HepG2 (cell line): ENCODE results near the gene NIN. TPM values are rescaled to one million over a fixed set of nuclear protein-coding genes. Genes with fewer than 3 reads are reported as not detected.

ENCODE experiments used
- BCL6 ChIP-seq: IDR thresholded peaks from 2 replicates; pipeline ENCODE4 v1.6.1; 2016; ENCODE audit warnings: missing genetic modification reagents, missing compliant biosample characterization
- ELK4 ChIP-seq: sonication (generic); formaldehyde crosslinking; IDR thresholded peaks from 2 replicates; pipeline ENCODE4 v1.9.0; 2021; ENCODE audit warnings: missing genetic modification reagents, borderline replicate concordance
- HHEX ChIP-seq: IDR thresholded peaks from 2 replicates; pipeline ENCODE4 v1.6.1; 2016; ENCODE audit warnings: control low read depth
- HNRNPLL ChIP-seq: fragments of 200-400 bp; formaldehyde crosslinking; IDR thresholded peaks from 2 replicates; pipeline ENCODE4 v1.6.1; 2017; ENCODE audit warnings: mild to moderate bottlenecking, low read depth, low read length; ENCODE audit not compliant: poor library complexity, severe bottlenecking
- NCOA2 ChIP-seq: sonication (generic); formaldehyde crosslinking; IDR thresholded peaks from 2 replicates; pipeline ENCODE4 v1.8.0; 2022; ENCODE audit warnings: inconsistent platforms
- NFAT5 ChIP-seq: sonication (generic); formaldehyde crosslinking; IDR thresholded peaks from 2 replicates; pipeline ENCODE4 v1.4.0; 2020; ENCODE audit warnings: missing genetic modification reagents
- NFKB2 ChIP-seq: sonication (generic); formaldehyde crosslinking; IDR thresholded peaks from 2 replicates; pipeline ENCODE4 v1.4.0; 2020; ENCODE audit warnings: missing genetic modification reagents, borderline replicate concordance
- SIN3A ChIP-seq: IDR thresholded peaks from 2 replicates; pipeline ENCODE4 v1.6.1; 2011; ENCODE audit warnings: low read depth, mild to moderate bottlenecking, control low read depth, low read length, borderline replicate concordance
- TBX2 ChIP-seq: sonication (generic); formaldehyde crosslinking; IDR thresholded peaks from 2 replicates; pipeline ENCODE4 v1.5.0; 2020; ENCODE audit warnings: missing genetic modification reagents, mild to moderate bottlenecking, borderline replicate concordance
- ZBTB43 ChIP-seq: sonication (generic); formaldehyde crosslinking; conservative IDR thresholded peaks from 2 replicates; pipeline ENCODE4 v1.4.0; 2020; ENCODE audit warnings: missing genetic modification reagents
- ZBTB7B ChIP-seq: sonication (generic); formaldehyde crosslinking; IDR thresholded peaks from 2 replicates; pipeline ENCODE4 v1.4.0; 2020; ENCODE audit warnings: missing genetic modification reagents
- ZNF101 ChIP-seq: sonication (generic); formaldehyde crosslinking; IDR thresholded peaks from 2 replicates; pipeline ENCODE4 v1.4.0; 2020; ENCODE audit warnings: mild to moderate bottlenecking, low read depth, missing genetic modification reagents, borderline replicate concordance
- ZNF121 ChIP-seq: sonication (generic); formaldehyde crosslinking; IDR thresholded peaks from 2 replicates; pipeline ENCODE4 v1.5.0; 2020; ENCODE audit warnings: mild to moderate bottlenecking, missing genetic modification reagents
- ZNF468 ChIP-seq: sonication (generic); formaldehyde crosslinking; IDR thresholded peaks from 2 replicates; pipeline ENCODE4 v1.8.0; 2022; ENCODE audit warnings: mild to moderate bottlenecking, moderate library complexity, missing genetic modification reagents
- ZNF563 ChIP-seq: sonication (generic); formaldehyde crosslinking; IDR thresholded peaks from 2 replicates; pipeline ENCODE4 v1.8.0; 2022; ENCODE audit warnings: mild to moderate bottlenecking, moderate library complexity, missing genetic modification reagents
- ZSCAN21 ChIP-seq: sonication (generic); formaldehyde crosslinking; IDR thresholded peaks from 2 replicates; pipeline ENCODE4 v1.8.0; 2022; ENCODE audit warnings: mild to moderate bottlenecking, missing genetic modification reagents, moderate library complexity, borderline replicate concordance
- polyA plus RNA-seq, 8 experiments: library from polyadenylated mRNA; depleted of rRNA in 3 of 8; stranded (reverse) in 7 of 8; unstranded in 1 of 8; fragments of >200 nt; fragmentation: Illumina TruSeq in 4 of 8; extraction: Trizol in 4 of 8; gene quantifications; 2 replicates each; pipeline versions ENCODE4 v1.2.1 to v1.2.3, GENCODE V29; 2011 to 2016; ENCODE audit warnings: low read depth in 4 of 8, missing spikeins in 1 of 8, mixed read lengths in 1 of 8; ENCODE audit not compliant: insufficient read depth in 1 of 8
- total RNA-seq, 5 experiments: library from RNA; depleted of rRNA; stranded (reverse); fragments of >200 nt; fragmentation: Illumina TruSeq; extraction: Trizol; gene quantifications; 2 replicates each; pipeline ENCODE4 v1.2.3, GENCODE V29; 2016; ENCODE audit warnings: low read depth in 1 of 5
- TF ChIP-seq, protein P1 (sequence below): sonication (generic); formaldehyde crosslinking; IDR thresholded peaks from 2 replicates; pipeline ENCODE4 v1.5.0; 2020; ENCODE audit warnings: missing genetic modification reagents
- TF ChIP-seq, protein P2 (sequence below): sonication (generic); formaldehyde crosslinking; IDR thresholded peaks from 2 replicates; pipeline ENCODE4 v1.4.0; 2020; ENCODE audit warnings: missing genetic modification reagents

NIN gene
- total and polyA plus RNA-seq, 2 of the 13 experiments (the other 11 are each of a cell fraction or from before 2014, with no cell fraction given): 2.8 to 9.7 TPM

- TF ChIP-seq NFAT5 (CRISPR knock-in tag) (no peak), ZNF563 (CRISPR knock-in tag) (peak; percentile 44), ZSCAN21 (peak; percentile 29; the same call in 1 of the 2 replicates), BCL6 (CRISPR knock-in tag) (peak; percentile 42; the same call in 1 of the 2 replicates), ZBTB7B (CRISPR knock-in tag) (0 out of 2 replicates have a peak, but pooled peaks have one; percentile 14), NFKB2 (CRISPR knock-in tag) (peak; percentile 17; the same call in 1 of the 2 replicates), NCOA2 (CRISPR knock-in tag) (peak; percentile 17; the same call in 1 of the 2 replicates), HNRNPLL (peak; percentile 60), TBX2 (CRISPR knock-in tag) (peak; percentile 41), ZNF101 (CRISPR knock-in tag) (no peak), ZNF121 (no peak), HHEX (CRISPR knock-in tag) (no peak), ZBTB43 (CRISPR knock-in tag) (no peak), SIN3A (no peak), ZNF468 (CRISPR knock-in tag) (no peak), ELK4 (CRISPR knock-in tag) (no peak)
- TF ChIP-seq, protein P1, sequence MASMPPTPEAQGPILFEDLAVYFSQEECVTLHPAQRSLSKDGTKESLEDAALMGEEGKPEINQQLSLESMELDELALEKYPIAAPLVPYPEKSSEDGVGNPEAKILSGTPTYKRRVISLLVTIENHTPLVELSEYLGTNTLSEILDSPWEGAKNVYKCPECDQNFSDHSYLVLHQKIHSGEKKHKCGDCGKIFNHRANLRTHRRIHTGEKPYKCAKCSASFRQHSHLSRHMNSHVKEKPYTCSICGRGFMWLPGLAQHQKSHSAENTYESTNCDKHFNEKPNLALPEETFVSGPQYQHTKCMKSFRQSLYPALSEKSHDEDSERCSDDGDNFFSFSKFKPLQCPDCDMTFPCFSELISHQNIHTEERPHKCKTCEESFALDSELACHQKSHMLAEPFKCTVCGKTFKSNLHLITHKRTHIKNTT (CRISPR knock-in tag): no peak
- TF ChIP-seq, protein P2, sequence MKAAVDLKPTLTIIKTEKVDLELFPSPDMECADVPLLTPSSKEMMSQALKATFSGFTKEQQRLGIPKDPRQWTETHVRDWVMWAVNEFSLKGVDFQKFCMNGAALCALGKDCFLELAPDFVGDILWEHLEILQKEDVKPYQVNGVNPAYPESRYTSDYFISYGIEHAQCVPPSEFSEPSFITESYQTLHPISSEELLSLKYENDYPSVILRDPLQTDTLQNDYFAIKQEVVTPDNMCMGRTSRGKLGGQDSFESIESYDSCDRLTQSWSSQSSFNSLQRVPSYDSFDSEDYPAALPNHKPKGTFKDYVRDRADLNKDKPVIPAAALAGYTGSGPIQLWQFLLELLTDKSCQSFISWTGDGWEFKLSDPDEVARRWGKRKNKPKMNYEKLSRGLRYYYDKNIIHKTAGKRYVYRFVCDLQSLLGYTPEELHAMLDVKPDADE (CRISPR knock-in tag): no peak
Observed at GRCh38 chr14:50830044-50830931, 674 bp downstream of the NIN start (continued).
